ENCODE data around the gene CNTNAP5. TPM values are rescaled to one million over a fixed set of nuclear protein-coding genes. Genes with fewer than 3 reads are reported as not detected.
A peak's percentile ranks its signal among the peaks of the same experiment; 100 is the strongest.

The CNTNAP5 gene
- total and polyA plus RNA-seq, 2 experiments from 2014 or later = 0.03 TPM; not detected in 1

GRCh38 chr2:124320051-124320688 lies 295.1 kb downstream of the CNTNAP5 start:
- no peak for TF ChIP-seq CTCF (IDR thresholded peaks at IDR 0.05; ENCODE audit: low read depth, low read length)

GRCh38 chr2:124323321-124323720 lies 298.2 kb downstream of the CNTNAP5 start:
- Histone ChIP-seq H3K4me1 (ENCODE audit: low read depth) (no peaks in the 10 kb centered on the region), H3K27ac (no peak overlapping the region), H3K27me3 (no peaks in the 10 kb centered on the region), H3K36me3 (no peaks in the 10 kb centered on the region), H3K9me3 (ENCODE audit: low read depth) (no peaks in the 10 kb centered on the region), H3K4me3 (no peak overlapping the region)
- peak in 1 of 2 donors; percentile 58 for DNase-seq (ENCODE audit: low read depth in 1 of 2, low spot score in 1 of 2)
- no peak for TF ChIP-seq CTCF (IDR thresholded peaks at IDR 0.05; ENCODE audit: low read depth, low read length)

More at GRCh38 chr2:124320051-124320688, 295.1 kb downstream of the CNTNAP5 start:
- H3K27me3 ChIP-seq = no peaks in the 10 kb centered on the region
- no peaks in the 10 kb centered on the region for H3K4me1 ChIP-seq (ENCODE audit: low read depth)
- DNase-seq (ENCODE audit: low read depth in 1 of 2, low spot score in 1 of 2) = no peak
- no peak overlapping the region for H3K4me3 ChIP-seq
- H3K9me3 ChIP-seq (ENCODE audit: low read depth) = no peaks in the 10 kb centered on the region
- no peak overlapping the region for H3K27ac ChIP-seq
- H3K36me3 ChIP-seq = no peaks in the 10 kb centered on the region

- Histone ChIP-seq H3K4me3 (no peak overlapping the region), H3K9me3 (ENCODE audit: low read depth) (no peaks in the 10 kb centered on the region), H3K36me3 (no peaks in the 10 kb centered on the region), H3K27ac (no peak overlapping the region), H3K4me1 (ENCODE audit: low read depth) (no peaks in the 10 kb centered on the region), H3K27me3 (no peaks in the 10 kb centered on the region)
- DNase-seq (ENCODE audit: low read depth in 1 of 2, low spot score in 1 of 2) = peak; percentile 11 to 22
- TF ChIP-seq CTCF (IDR thresholded peaks at IDR 0.05; ENCODE audit: low read depth, low read length) = peak; percentile 42
Observed at GRCh38 chr2:124325667-124326440, 300.8 kb downstream of the CNTNAP5 start.

GRCh38 chr2:124327303-124327702 lies 302.2 kb downstream of the CNTNAP5 start:
- H3K4me3 ChIP-seq = no peak overlapping the region
- no peak for DNase-seq (ENCODE audit: low read depth in 1 of 2, low spot score in 1 of 2)
- no peaks in the 10 kb centered on the region for H3K27me3 ChIP-seq
- no peak for TF ChIP-seq CTCF (IDR thresholded peaks at IDR 0.05; ENCODE audit: low read depth, low read length)
- no peaks in the 10 kb centered on the region for H3K36me3 ChIP-seq
- H3K9me3 ChIP-seq (ENCODE audit: low read depth) = no peaks in the 10 kb centered on the region
- H3K4me1 ChIP-seq (ENCODE audit: low read depth) = no peaks in the 10 kb centered on the region
- H3K27ac ChIP-seq = no peak overlapping the region

- H3K27me3 ChIP-seq = no peaks in the 10 kb centered on the region
- H3K9me3 ChIP-seq (ENCODE audit: low read depth) = no peaks in the 10 kb centered on the region
- H3K36me3 ChIP-seq = no peaks in the 10 kb centered on the region
- TF ChIP-seq CTCF (IDR thresholded peaks at IDR 0.05; ENCODE audit: low read depth, low read length) = no peak
- no peak overlapping the region for H3K27ac ChIP-seq
- no peaks in the 10 kb centered on the region for H3K4me1 ChIP-seq (ENCODE audit: low read depth)
- no peak overlapping the region for H3K4me3 ChIP-seq
- no peak for DNase-seq (ENCODE audit: low read depth in 1 of 2, low spot score in 1 of 2)
Observed at GRCh38 chr2:124328397-124328796, 303.3 kb downstream of the CNTNAP5 start.
